Brain microvascular endothelial cell (primary cell): ENCODE measurements around the gene OR1I1.

Source experiments
- DNase-seq: peaks from one replicate; pipeline ENCODE4 v3.0.0-alpha.2; 2020
- H3K27ac ChIP-seq: fragments of 250-450 bp; sonication (Bioruptor Pico); 2 replicates; pipeline ENCODE4 v1.5.1; 2020; ENCODE audit warnings: mild to moderate bottlenecking, moderate library complexity
- H3K27me3 ChIP-seq: fragments of 250-450 bp; sonication (Bioruptor Pico); replicated peaks from 2 replicates; pipeline ENCODE4 v1.5.1; 2020; ENCODE audit warnings: mild to moderate bottlenecking
- H3K36me3 ChIP-seq: fragments of 250-450 bp; sonication (Bioruptor Pico); replicated peaks from 2 replicates; pipeline ENCODE4 v1.5.1; 2020; ENCODE audit warnings: mild to moderate bottlenecking
- H3K4me3 ChIP-seq: 2 replicates; pipeline ENCODE4 v1.5.1; 2011; ENCODE audit warnings: low read depth, mild to moderate bottlenecking, control low read depth, low read length, moderate library complexity
- in situ Hi-C: cut with HindIII; loops from 2 replicates; pipeline ENCODE4 v1.10.0; 2017; ENCODE audit warnings: low sequenced_read_pairs, low pct_ligation_motif_present
- TF ChIP-seq, protein P1 (sequence below): IDR thresholded peaks from 2 replicates; pipeline ENCODE4 v1.5.1; 2011; ENCODE audit warnings: low read depth, mild to moderate bottlenecking, moderate library complexity, low read length, control low read depth, inconsistent platforms; ENCODE audit errors: missing control alignments

OR1I1 gene

DNA sequence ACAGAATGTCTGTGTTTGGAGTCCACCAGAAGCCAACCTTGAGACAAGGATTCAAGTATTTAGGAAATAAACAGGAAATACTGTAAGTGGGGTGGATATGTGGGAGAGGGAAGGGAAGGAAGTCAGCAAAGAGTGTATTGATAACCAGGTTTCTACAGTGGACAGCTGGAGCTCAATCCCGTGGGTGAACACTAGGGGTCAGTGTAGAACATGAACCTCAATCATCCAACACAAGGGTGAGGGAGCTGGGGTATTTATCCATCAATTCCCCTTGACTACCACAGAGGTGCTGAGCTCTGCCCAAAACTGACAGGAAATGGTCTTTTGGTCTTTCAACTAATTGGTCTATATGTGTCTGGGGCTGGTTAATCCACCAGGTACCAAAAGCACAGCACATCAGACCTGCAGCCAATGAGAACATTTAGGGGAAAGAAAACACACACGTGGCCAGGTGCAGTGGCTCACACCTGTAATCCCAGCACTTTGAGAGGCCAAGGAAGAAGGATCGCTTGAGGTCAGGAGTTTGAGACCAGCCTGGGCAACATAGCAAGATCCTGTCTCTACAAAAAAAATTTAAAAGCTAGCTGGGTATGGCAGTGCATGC, 19.6 kb downstream of the OR1I1 start:
- TF ChIP-seq, protein P1, sequence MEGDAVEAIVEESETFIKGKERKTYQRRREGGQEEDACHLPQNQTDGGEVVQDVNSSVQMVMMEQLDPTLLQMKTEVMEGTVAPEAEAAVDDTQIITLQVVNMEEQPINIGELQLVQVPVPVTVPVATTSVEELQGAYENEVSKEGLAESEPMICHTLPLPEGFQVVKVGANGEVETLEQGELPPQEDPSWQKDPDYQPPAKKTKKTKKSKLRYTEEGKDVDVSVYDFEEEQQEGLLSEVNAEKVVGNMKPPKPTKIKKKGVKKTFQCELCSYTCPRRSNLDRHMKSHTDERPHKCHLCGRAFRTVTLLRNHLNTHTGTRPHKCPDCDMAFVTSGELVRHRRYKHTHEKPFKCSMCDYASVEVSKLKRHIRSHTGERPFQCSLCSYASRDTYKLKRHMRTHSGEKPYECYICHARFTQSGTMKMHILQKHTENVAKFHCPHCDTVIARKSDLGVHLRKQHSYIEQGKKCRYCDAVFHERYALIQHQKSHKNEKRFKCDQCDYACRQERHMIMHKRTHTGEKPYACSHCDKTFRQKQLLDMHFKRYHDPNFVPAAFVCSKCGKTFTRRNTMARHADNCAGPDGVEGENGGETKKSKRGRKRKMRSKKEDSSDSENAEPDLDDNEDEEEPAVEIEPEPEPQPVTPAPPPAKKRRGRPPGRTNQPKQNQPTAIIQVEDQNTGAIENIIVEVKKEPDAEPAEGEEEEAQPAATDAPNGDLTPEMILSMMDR = peak; percentile 86
- DNase-seq = peak; percentile 53
- in situ Hi-C loops = no loop called here
- Histone ChIP-seq H3K27ac (no peak overlapping the region), H3K36me3 (no peaks in the 10 kb centered on the region), H3K27me3 (no peaks in the 10 kb centered on the region), H3K4me3 (no peak overlapping the region)

DNA sequence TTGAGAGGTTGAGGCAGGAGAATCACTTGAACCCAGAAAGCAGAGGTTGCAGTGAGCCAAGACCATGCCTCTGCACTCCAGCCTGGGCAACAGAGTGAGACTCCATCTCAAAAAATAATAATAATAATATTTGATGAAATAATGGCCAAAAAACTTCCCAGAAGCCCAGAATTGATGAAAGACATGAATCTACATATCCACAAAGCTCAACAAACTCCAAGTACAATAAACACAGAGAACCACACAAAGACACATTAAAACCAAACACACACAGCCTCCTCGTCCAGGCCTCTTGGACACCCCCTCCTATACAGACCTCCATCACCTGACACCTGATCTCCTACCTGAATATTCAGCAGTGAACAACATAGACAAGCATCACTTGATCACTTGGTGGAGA, 22.0 kb downstream of the OR1I1 start:
- Histone ChIP-seq H3K36me3 (no peaks in the 10 kb centered on the region), H3K27ac (no peak overlapping the region), H3K27me3 (no peaks in the 10 kb centered on the region), H3K4me3 (no peak overlapping the region)
- TF ChIP-seq, protein P1 = no peak
- in situ Hi-C loops = no loop called here
- DNase-seq = no peak

DNA sequence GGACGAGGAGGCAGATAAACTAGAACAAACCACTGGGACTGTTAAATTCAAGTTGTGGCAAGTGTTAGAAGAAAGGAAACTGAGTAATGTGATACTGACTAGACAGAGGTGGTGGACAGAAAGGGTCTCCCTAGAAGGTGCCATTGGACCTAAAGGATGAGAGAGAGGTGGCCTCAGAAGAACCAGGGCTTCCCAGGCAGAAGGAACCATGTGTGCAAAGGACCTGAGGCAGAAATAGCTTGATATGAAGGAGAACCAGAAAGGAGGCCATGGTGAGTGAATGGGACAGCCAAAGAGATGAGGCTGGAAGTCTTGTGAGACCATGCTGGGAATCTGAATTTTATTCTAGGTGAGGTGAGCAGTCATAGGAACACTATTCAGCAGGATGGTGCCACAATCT, 22.4 kb downstream of the OR1I1 start:
- TF ChIP-seq, protein P1 = no peak
- Histone ChIP-seq H3K36me3 (peaks cover 3% of the 10 kb centered on the region), H3K4me3 (no peak overlapping the region), H3K27me3 (no peaks in the 10 kb centered on the region), H3K27ac (no peak overlapping the region)
- in situ Hi-C loops = no loop called here
- DNase-seq = no peak

DNA sequence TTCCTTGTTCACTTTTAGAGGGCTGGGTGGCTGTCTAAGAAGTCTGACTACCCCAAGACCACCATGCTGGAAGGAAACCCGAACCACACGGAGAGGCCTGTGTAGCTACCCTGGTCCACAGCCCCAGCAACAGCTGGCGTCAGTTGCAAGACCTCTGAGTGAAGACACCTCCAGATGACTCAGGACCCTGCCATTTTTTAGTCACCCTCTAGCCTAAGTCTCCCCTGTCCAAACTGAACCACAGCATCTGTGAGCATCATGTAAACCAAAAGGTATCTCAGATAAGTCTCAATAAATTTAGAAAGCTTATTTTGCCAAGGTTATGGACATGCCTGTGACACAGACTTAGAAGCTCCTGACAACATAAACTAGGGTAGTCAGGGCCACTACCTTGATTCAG, 23.0 kb downstream of the OR1I1 start:
- Histone ChIP-seq H3K4me3 (no peak overlapping the region), H3K36me3 (peaks cover 8% of the 10 kb centered on the region), H3K27me3 (no peaks in the 10 kb centered on the region), H3K27ac (no peak overlapping the region)
- in situ Hi-C loops = no loop called here
- TF ChIP-seq, protein P1 = no peak
- DNase-seq = no peak

DNA sequence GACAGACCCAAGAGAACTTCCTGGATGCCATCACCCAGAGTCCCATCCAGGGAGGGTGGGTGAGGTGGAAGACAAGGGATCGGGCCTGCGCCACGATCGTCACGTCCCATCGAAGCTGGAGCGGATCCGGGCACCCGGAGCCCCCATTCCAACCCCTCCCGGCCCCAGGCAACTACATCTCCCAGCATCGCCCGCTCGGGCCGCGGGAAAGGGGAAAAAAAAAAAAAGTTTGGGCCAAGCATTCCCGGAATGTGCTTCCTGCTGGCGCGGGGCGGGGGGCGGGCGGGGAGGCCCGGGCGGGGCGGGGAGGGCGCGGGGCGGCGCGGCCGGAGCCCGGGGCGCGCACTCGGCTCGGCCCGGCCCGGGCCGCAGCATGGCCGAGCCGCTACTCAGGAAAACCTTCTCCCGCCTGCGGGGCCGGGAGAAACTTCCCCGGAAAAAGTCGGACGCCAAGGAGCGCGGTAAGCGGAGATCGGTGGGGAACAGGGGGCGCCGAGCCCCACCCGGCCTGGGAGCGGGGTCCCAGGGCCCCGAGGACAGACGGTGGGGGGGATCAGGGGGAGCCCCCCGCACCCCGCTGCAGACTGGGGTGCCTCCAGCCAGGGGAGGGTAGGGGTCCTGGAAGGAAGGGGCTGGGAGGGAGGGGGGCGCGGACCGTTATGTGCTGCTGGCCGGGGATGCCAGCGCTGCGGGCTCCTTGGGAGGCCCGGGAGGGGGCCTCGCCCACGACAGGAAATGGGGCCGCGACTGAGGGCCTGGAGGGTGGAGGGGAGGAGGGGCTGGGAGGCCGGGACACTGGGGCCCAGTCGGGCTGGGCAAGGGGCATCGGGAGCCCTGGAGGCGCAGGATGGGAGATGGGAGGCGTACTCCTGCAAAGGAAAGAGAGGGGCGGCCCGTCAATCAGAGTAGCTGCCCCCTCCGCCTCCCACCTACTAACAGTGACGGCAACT, 25.3 kb downstream of the OR1I1 start, which contains the start of gene SYDE1:
TSS of gene SYDE1 (plus strand) at position 341 of the 950 bp plus-strand sequence. CDS start at position 374, 33 bp downstream.
- peak within 1 kb of the TSS; percentile 81 for H3K27ac ChIP-seq
- in situ Hi-C loops = no loop called here
- no peaks in the 10 kb centered on the region for H3K27me3 ChIP-seq
- no peak for DNase-seq
- H3K4me3 ChIP-seq = peak within 1 kb of the TSS; percentile 76
- peaks cover 31% of the 10 kb centered on the region for H3K36me3 ChIP-seq
- TF ChIP-seq, protein P1 = no peak
